Mesangial cell (primary cell): Measurements from ENCODE around the gene VPS37D. TPM values are rescaled to one million over a fixed set of nuclear protein-coding genes. Genes with fewer than 3 reads are reported as not detected.

Experiments
- total RNA-seq: library from RNA; depleted of rRNA; stranded (reverse); fragments of >200 nt; gene quantifications from 2 replicates; pipeline ENCODE4 v1.2.3, GENCODE V29; 2015

The VPS37D gene, protein sequence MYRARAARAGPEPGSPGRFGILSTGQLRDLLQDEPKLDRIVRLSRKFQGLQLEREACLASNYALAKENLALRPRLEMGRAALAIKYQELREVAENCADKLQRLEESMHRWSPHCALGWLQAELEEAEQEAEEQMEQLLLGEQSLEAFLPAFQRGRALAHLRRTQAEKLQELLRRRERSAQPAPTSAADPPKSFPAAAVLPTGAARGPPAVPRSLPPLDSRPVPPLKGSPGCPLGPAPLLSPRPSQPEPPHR
- 1.8 and 8.5 TPM in 2 replicates for total RNA-seq

GRCh38 chr7:73667344-73668102, at the start of gene VPS37D:
VPS37D (plus strand) TSS chr7:73667831; CDS start chr7:73667959, 128 bp downstream.

GRCh38 chr7:73623798-73624668, 43.6 kb upstream of the VPS37D start, which contains the start of gene MLXIPL:
MLXIPL (minus strand) TSS chr7:73624522; CDS start chr7:73624492, 30 bp downstream.

DNA sequence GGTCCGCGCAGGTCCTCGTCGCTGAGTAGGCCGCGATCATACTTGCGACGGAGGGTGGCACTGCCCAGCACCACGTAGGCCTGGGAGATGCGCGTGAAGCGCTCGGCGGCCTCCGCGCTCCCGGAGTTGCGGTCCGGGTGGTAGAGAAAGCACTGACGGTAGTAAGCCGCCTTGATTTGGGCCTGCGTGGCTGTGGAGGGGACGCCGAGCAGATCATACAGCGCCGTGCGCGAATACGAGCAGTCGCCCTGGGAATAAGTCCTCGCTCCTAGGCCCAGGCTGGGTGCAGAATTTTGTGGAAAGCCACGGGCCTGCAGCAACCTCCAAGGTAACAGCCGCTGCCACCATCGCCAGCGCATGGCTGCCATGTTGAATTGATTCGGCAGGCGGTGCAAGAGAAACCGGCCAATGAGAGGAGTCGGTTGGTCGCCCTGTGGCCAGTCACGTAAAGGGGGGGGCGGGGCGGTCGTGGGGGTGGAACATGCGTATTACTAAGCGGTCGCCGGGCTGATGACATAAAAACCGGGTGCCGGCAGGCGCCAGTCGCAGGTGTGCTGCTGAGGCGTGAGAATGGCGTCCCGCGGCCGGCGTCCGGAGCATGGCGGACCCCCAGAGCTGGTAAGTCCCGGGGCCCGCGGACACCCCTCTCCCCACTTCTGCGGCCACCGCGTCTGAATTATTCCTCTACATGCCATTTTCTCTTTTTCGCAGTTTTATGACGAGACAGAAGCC, 15.6 kb downstream of the VPS37D start, which contains the start of the genes BUD23 and DNAJC30:
Gene BUD23 (plus strand): TSS at position 542 of the 732 bp plus-strand sequence. CDS start 29 bp downstream, at position 571.
Gene DNAJC30 (minus strand): TSS at position 398 of the 732 bp plus-strand sequence. CDS start 30 bp downstream, at position 368.

GRCh38 chr7:73718905-73719805, 51.5 kb downstream of the VPS37D start, which contains the start of gene STX1A:
STX1A (minus strand) TSS chr7:73719669; CDS start chr7:73719631, 38 bp downstream.

Other genes starting within 250 kb of the VPS37D start
- gene FZD9, start 234.1 kb upstream of the VPS37D start, total RNA-seq: 1.4 and 2.3 TPM in 2 replicates
- 28.6 and 38.9 TPM in 2 replicates for gene BAZ1B, start 145.5 kb upstream of the VPS37D start, total RNA-seq
- gene BCL7B, start 110.1 kb upstream of the VPS37D start, total RNA-seq: 37.3 and 49.9 TPM in 2 replicates
- 62.2 and 64.9 TPM in 2 replicates for gene TBL2, start 89.3 kb upstream of the VPS37D start, total RNA-seq
- 0.25 TPM in 1 of 2 replicates, not detected in the other for gene MLXIPL, start 43.3 kb upstream of the VPS37D start, total RNA-seq
- 7.2 and 7.7 TPM in 2 replicates for gene DNAJC30, start 15.6 kb downstream of the VPS37D start, total RNA-seq
- 62.2 and 90.3 TPM in 2 replicates for gene BUD23, start 15.8 kb downstream of the VPS37D start, total RNA-seq
- 19.5 and 23.8 TPM in 2 replicates for gene STX1A, start 51.8 kb downstream of the VPS37D start, total RNA-seq
- 29.2 and 38.9 TPM in 2 replicates for gene ABHD11, start 71.0 kb downstream of the VPS37D start, total RNA-seq
- 4.4 and 18.4 TPM in 2 replicates for gene CLDN3, start 102.4 kb downstream of the VPS37D start, total RNA-seq
- 93.7 and 98.1 TPM in 2 replicates for gene CLDN4, start 163.2 kb downstream of the VPS37D start, total RNA-seq
- gene METTL27, start 174.7 kb downstream of the VPS37D start, total RNA-seq: 10.8 and 28.3 TPM in 2 replicates
- not detected in 2 replicates for gene TMEM270, start 193.3 kb downstream of the VPS37D start, total RNA-seq